ENCODE data around the gene GALNT6.

GRCh38 chr12:51386351-51386750 is 4.9 kb downstream of the GALNT6 start:
- no peak for TF ChIP-seq POLR2A (IDR thresholded peaks at IDR 0.05)
- no peak for TF ChIP-seq CTCF (IDR thresholded peaks at IDR 0.05)

Measured in thyroid gland (tissue), 4 donors.